SK-N-SH (cell line): ENCODE measurements around the gene FOXO4.

ENCODE experiments used
- EP300 ChIP-seq, 2 experiments: IDR thresholded peaks; 2 replicates each; pipeline versions ENCODE4 v1.4.0 to v1.6.1; 2012; ENCODE audit warnings: borderline replicate concordance in 1 of 2, low read depth in 1 of 2, low read length in 1 of 2
- EZH2phosphoT487 ChIP-seq: fragments of 200-600 bp; sonication (generic); IDR thresholded peaks from 2 replicates; pipeline ENCODE4 v1.6.1; 2017; ENCODE audit warnings: low read depth, mixed run types, mild to moderate bottlenecking, antibody characterized with exemption, moderate library complexity, borderline replicate concordance
- FOXM1 ChIP-seq: IDR thresholded peaks from 2 replicates; pipeline ENCODE4 v1.4.0; 2012; ENCODE audit warnings: low read depth, mild to moderate bottlenecking
- JUND ChIP-seq: IDR thresholded peaks from 2 replicates; pipeline ENCODE4 v1.4.0; 2012
- MXI1 ChIP-seq: IDR thresholded peaks from 2 replicates; pipeline ENCODE4 v1.6.1; 2012; ENCODE audit warnings: mild to moderate bottlenecking, low read depth, low read length, improper control_type of control experiment
- NFIC ChIP-seq: IDR thresholded peaks from 2 replicates; pipeline ENCODE4 v1.4.0; 2012; ENCODE audit warnings: borderline replicate concordance
- RCOR1 ChIP-seq: fragments of 150-350 bp; IDR thresholded peaks from 2 replicates; pipeline ENCODE4 v1.6.1; 2017; ENCODE audit warnings: antibody characterized with exemption, low read length
- SIN3A ChIP-seq: IDR thresholded peaks from 2 replicates; pipeline ENCODE4 v1.6.1; 2012; ENCODE audit warnings: low read depth, mild to moderate bottlenecking, low read length, moderate library complexity, borderline replicate concordance
- TAF1 ChIP-seq: IDR thresholded peaks from 2 replicates; pipeline ENCODE4 v1.6.1; 2012; ENCODE audit warnings: low read depth, mild to moderate bottlenecking, low read length, moderate library complexity, borderline replicate concordance
- TF ChIP-seq, protein P1 (sequence below): fragments of 150-350 bp; IDR thresholded peaks from 2 replicates; pipeline ENCODE4 v1.6.1; 2017; ENCODE audit warnings: antibody characterized with exemption, low read length, low read depth, borderline replicate concordance
- TF ChIP-seq, protein P2 (sequence below): fragments of 200-600 bp; sonication (generic); IDR thresholded peaks from 2 replicates; pipeline ENCODE4 v1.6.1; 2017; ENCODE audit warnings: antibody characterized with exemption, mild to moderate bottlenecking, moderate library complexity

- TF ChIP-seq, protein P1, sequence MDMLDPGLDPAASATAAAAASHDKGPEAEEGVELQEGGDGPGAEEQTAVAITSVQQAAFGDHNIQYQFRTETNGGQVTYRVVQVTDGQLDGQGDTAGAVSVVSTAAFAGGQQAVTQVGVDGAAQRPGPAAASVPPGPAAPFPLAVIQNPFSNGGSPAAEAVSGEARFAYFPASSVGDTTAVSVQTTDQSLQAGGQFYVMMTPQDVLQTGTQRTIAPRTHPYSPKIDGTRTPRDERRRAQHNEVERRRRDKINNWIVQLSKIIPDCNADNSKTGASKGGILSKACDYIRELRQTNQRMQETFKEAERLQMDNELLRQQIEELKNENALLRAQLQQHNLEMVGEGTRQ = no peak
- TF ChIP-seq SIN3A (no peak), FOXM1 (no peak), EP300 (IDR thresholded peaks at IDR 0.05; ENCODE audit: borderline replicate concordance in 1 of 2, low read depth in 1 of 2, low read length in 1 of 2) (no peak), NFIC (no peak), JUND (no peak), MXI1 (peak; percentile 36; the same call in 1 of the 2 replicates), RCOR1 (no peak), EZH2phosphoT487 (no peak), TAF1 (no peak)
- TF ChIP-seq, protein P2, sequence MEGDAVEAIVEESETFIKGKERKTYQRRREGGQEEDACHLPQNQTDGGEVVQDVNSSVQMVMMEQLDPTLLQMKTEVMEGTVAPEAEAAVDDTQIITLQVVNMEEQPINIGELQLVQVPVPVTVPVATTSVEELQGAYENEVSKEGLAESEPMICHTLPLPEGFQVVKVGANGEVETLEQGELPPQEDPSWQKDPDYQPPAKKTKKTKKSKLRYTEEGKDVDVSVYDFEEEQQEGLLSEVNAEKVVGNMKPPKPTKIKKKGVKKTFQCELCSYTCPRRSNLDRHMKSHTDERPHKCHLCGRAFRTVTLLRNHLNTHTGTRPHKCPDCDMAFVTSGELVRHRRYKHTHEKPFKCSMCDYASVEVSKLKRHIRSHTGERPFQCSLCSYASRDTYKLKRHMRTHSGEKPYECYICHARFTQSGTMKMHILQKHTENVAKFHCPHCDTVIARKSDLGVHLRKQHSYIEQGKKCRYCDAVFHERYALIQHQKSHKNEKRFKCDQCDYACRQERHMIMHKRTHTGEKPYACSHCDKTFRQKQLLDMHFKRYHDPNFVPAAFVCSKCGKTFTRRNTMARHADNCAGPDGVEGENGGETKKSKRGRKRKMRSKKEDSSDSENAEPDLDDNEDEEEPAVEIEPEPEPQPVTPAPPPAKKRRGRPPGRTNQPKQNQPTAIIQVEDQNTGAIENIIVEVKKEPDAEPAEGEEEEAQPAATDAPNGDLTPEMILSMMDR = no peak
These were observed at the start of gene FOXO4 for GRCh38 chrX:71095555-71095980.
